ENCODE measurements around the gene JAG2.
"Not testable (repeated sequence)": the region's sequence is repeated elsewhere in the genome, so short reads cannot be mapped to it uniquely, and the experiment has no call there.

JAG2 gene

DNA sequence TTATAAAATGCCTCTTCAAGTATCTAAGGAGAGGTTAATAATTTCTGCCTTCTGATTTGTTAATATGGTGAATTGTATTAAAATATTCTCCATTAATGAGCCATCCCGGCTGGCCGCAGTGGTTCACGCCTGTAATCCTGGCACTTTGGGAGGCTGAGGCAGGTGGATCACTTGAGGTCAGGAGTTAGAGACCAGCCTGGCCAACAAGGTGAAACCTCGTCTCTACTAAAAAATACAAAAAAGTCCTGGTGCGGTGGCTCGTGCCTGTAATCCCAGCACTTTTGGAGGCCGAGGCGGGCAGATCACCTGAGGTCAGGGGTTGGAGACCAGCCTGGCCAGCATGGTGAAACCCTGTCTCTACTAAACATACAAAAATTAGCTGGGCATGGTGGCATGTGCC is 59.3 kb downstream of the JAG2 start:
- DNase-seq, result not testable (repeated sequence)

DNA sequence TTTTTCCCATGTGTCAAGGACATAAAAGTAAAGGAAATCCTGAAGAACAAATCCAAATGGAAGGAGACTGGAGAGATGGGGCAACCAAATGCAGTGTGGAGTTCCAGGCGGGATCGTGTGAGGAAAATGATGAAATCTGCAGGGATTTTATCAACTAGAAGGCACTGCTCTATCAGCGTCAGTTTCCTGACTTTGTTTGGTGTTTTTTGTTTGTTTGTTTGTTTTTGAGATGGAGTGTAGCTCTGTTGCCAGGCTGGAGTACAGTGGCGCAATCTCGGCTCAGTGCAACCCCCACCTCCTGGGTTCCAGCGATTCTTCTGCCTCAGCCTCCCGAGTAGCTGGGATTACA is 60.1 kb downstream of the JAG2 start:
- no peak for DNase-seq

DNA sequence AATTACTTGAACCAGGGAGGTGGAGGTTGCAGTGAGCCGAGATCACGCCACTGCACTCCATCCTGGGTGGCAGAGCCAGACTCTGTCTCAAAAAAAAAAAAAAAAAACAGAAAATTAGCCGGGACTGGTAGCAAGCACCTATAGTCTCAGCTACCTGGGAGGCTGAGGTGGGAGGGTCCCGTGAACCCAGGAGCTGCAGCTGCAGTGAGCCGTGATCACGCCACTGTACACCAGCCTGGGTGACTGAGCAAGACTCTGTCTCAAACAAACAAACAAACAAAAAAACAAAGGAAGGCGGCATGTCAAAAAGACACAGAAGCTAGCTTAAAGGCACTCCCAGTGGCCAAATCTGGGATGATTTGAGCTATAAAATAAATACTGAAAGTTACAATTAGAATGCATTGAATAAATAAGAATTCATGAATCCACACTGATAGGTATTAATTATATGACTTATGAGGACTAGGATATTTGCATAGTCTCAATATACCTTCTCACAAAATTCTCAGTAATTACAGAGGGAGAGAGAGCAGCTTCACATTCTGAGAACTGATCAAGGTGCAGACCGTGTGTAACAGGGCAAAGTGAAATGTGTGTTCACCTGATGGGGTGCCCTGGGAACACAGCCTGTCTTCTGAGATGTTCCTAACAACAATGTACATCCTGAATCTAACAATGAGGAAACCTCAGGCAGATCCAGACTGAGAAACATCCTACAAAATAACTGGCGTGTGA is 60.6 kb downstream of the JAG2 start:
- DNase-seq, result no peak

DNA sequence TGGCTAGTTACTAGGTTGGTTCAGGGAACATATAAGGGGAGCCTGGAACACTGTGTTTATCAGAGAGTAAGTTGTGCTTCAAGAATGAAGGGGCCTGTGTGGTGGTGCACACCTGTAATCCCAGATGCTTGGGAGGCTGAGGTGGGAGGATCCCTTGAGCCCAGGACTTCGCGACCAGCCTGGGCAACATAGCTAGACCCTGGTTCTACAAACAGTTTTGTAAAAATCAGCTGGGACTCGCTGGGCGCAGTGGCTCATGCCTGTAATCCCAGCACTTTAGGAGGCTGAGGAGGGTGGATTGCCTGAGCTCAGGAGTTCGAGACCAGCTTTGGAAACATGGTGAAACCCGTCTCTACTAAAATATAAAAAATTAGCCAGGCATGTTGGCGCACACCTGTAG is 61.2 kb downstream of the JAG2 start:
- no peak for DNase-seq

DNA sequence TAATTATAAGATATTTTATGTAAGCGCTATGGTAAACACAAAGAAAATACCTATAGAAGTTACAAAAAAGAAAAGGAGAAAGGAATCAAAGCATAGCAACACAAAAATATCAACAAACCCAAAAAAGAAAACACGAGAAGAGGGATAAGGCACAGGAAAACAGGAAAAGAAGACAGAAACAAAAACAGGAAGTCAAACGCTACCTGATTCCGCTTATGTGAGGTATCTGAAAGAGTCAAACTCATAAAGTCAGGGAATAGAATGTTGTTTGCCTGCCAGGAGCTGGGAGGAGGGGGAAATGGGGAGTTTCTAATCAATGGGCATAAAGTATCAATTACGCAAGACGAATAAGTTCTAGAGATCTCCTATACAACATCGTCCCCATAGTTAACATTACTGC is 63.4 kb downstream of the JAG2 start:
- DNase-seq, result no peak

DNA sequence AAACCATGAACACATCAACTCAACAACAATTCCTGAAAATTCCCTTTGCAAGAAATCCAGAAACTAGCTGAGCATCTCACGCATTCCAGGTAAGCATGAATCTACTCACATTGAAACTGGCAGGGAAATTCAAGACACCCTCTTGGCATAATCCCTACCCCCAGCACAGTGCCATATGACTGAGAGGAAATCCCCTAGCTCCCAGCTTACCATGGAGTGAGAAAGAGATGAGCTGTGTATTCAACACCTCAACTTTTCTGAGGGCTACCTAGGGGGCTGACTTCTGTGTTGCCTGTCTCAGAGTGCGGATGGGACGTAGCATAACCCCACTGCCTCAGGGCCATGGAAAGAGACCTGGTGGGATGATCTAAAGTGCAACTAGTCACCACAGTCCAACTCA is 65.7 kb downstream of the JAG2 start:
- no peak for DNase-seq

DNA sequence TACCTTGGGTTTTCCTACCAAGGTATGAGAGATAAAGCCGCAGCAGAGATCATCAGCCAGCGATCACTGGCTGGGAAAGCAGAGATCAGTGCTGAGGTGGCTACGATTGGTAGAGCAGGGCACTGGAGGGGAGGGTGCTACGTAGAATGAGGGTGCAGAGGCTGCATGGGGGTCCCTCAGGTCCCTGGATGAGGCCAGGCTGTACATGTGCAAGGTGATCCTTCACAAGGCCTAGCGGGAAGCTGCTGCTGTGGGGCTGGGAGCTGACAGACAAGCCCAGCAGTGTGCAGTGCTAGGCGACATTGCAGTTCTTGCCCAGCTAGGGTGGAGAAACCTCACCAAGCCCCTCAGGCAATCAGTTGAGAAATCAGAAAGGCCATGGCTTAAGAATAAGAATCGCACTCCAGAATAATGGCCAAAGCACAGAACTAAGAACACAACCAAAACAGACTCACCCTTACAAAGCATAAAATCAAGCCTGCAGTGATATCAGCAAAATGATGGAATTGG is 66.2 kb downstream of the JAG2 start:
- DNase-seq, result no peak

DNA sequence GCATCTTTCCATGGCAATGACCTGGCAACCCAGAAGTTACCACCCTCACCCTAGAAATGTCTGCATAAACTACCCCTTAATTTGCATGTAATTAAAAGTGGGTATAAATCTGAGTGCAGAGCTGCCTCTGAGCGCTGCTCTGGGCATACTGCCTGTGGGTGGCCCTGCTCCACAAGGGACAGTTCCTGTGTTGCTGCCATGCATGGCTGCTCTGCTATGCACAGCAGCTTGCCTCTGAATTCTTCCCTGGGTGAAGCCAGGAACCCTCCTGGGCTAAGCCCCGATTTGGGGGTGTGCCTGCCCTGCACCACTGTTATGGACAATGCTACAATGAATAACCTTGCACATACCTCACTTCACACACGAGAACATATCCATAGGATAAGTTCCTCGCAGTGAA is 67.7 kb downstream of the JAG2 start:
- DNase-seq, result no peak

DNA sequence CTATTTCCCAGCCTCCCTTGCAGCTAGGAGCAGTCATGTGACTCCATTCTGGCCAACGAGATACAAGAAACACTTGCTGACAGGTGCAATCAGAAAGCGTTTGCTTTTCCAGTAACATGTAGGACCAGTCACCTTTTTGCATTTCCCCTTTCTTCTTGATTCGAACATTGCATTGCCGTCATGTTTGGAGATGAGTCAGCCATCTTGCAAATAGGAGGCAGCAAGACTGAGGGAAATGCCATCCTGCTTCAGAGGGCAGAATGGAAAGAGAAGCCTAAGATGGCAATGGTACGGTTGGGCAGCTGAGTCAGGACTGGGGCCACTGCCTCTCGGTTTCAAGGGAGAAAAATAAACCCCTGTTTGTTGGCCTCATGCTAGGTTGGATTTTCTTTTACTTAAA is 68.8 kb downstream of the JAG2 start:
- DNase-seq, result no peak

DNA sequence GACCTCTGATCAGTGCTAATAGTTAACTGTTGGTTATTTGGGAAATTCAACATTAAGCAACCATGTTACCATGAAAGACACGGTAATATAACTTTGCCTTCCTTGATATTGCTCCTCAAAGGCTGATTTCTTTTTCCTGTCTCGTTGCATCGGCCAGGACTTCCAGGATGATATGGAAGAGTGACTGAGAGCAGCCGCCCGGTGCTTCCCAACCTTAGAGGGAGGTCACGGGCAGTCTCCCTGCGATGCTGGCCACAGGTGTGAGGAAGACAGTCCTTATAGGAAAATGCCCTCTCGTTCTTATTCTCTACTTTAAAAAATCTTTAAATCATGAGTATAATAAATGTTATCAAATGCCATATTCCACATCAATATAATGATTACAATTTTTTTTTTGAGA is 70.3 kb downstream of the JAG2 start:
- DNase-seq, result no peak

DNA sequence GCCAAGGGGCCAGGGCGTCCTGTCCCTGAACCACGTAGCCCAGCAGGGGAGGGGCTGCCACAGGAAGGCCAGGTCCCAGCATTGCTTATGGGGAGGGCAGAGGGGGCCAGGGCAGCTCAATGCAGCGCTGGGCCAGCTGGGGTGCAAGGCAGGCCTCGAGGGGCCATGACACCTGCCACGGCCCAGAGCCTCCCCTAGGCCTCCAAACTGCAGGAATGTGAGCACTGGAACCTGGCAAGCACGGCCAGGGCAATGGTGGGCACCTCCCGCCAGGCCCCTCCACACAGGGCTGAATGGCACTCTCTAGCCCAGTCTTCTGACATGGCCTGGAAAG is 70.8 kb downstream of the JAG2 start:
- no peak for DNase-seq

DNA sequence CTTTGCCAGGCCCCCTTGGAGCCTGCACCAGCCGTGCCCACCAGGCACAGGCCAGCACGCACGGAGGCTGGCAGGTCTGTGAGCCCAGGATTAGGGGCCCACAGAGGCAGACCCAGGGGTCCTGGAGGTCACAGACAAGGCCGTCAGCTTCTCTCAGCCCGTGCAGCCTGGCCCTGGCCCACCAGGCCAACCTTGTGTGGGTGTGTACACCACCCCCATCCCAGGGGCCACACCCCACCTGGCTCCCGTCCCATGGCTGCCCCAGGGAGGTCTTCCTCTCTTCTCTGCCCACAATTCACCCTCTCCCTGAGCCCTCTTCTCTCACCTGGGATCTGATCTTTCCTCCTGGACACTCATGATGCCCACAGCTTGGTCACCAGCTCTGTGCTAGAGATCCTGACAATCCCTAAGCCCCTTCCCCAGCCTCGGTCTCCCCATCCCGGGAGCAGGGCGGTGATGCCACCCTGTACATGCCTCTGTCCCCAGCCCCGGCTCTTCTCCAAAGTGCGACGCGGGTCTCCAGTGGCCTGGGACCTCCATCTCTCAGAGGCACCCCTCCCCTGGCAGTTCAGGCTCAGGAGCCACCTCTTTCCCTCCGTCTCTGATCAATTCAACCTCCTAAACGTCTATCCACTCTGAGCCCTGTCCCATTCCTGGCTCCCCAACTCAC is 72.2 kb downstream of the JAG2 start:
- DNase-seq, result no peak

DNA sequence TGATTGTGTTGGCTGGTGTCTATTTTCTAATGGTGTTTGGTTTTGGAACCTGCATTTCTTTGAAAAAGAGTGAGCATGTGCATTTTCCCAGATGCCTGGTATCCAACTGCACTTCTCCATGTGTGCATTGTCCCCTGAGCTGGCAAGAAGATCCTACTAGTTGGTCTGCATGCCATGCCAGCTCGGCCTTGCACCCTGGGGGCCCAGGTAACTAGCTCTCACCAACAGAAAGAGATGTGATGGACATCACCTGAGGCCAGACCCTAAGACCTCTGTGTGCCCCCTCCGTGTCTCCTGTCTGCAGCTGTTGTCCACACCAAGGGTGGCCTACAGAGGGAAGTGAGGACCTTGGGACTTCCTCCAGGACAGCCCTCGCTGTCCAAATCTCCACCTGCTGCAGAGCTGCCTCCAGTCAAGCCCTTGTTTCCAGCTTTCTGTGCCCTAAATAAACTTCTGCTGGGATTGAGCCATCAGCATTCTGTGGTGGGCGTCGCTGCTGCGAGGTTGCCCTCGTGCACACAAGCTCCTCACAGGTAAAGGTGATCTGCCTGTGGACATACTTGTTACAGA is 73.3 kb downstream of the JAG2 start:
- DNase-seq, result no peak

DNA sequence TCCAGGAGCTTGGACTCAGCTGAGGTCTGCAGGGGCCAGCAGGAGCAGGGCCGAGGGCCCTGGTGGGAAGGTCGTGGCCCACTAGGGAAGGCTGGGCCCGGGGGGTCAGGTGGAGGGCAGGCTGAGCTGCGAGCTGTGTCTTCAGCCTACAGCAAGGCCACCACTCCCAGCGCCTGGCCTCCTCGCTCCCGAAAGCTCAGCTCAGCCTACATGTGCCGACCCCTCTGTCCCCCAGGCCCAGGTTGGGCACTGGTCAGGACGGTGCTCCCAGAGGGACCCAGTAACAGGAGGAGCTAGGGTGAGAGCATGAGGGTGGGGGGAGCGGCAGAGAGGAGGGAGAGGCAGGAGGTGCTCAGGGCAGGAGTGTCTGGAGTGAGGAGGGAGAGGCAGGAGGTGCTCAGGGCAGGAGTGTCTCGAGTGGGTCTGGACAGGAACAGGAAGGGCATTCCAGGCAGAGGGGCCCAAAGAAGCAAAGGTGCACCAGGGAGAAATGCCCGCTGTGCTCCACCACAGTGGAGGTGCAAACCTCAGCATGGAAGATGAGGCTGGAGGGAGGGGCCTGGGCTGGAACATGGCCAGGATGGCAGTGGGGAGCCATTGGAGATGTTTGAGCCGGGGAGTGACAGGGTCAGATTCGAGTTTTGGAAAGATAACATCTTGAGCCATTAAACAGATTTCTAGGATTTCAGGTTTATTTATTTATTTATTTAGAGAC is 74.2 kb downstream of the JAG2 start:
- no peak for DNase-seq

DNA sequence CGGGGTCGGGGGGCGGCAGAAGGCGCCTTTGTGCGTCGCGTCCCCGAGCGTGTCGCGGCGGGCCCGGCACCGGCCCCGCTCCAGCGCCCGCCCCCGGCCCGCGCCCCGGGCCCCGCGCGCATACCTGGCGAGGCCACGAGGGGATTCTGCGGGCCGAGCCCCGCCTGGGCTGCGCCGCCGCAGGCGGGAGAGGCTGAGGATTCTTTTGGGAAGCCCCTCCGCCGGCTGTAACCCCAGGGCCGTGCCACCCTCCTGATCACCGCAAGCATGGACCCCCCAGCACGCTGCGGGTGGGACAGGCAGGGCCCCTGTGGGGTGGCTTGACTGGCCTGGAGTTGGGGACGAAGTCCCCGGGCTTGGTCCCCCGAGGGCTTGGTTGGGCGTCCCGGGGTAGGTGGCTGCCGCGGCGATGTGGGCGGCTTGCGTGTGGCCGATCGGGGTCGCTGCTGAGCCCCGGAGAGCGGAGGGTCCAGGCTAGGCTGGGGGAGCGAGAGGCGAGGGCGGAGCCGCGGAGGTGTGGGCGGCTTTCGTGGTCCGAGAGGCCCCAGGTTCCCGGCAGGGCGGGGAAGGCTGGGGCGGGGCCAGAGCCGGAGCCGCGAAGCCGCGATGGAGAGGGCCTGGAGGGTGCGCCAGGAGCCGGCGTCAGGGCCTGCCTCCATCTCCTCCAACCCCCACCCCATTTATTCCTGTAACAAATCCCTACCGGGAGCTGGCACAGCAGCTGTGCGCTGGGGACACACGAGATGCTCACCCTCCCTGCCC is 75.0 kb downstream of the JAG2 start:
- DNase-seq, result peak; percentile 37

DNA sequence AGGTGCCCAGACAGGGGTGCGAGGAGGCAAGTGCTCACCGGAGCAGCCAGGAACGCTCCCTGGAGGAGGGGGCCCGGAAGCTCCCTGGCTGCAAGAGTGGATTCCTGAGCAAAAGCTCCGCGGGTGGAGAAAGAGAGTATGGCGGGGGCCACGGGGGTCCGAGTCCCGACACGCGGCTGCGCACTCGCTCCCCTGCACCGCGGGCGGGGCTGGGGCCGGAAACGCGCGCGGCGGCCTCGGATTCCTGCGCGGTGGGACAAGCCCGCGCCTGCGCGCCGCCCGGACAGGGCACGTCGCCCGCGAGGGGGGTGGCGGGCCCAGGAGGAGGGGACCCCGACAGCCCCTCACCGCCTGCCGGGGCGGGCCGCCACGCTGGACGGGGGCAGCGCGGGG is 75.5 kb downstream of the JAG2 start:
- peak; percentile 63 for DNase-seq

DNA sequence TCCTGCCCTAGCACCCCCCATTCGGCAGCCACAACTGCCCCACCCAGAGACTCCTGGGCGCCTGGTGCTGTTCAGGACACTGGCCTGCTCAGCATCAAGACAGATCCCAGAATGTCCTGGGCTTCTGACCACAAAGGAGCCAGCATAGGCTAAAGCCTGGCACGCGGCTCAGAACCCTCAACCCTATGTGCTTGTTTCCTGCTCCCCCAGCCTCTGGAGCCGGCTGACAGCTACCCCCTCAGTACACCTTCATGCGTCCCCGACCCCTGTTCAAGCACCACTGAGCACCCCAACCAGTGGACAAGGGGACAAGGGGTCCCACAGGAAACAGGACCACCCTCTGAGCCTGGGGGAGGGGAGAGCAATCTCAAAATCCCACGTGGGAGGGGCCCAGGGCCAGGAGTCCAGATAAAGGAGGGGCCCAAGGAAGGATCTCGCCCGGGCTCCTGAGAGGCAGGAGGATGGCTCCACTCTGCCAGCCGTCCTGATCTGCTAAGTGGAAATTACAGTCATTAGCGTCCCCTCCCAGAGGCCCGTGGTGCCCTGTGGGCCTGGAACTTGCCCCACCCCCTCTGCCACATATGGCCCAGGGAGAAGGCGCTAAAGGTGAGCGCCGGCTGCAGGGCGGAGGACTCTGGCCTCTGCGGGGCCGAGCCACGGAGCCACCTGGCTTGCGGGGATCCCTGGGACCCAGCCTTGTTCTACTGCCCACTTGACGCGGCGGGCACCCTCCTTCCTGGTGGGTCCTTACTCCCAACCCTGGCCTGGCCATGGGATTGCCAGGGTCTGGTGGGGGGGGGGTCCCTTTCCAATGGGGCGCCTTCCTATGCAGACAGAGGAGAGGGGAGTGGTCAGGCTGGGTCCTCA is 76.2 kb downstream of the JAG2 start:
- DNase-seq, result no peak

DNA sequence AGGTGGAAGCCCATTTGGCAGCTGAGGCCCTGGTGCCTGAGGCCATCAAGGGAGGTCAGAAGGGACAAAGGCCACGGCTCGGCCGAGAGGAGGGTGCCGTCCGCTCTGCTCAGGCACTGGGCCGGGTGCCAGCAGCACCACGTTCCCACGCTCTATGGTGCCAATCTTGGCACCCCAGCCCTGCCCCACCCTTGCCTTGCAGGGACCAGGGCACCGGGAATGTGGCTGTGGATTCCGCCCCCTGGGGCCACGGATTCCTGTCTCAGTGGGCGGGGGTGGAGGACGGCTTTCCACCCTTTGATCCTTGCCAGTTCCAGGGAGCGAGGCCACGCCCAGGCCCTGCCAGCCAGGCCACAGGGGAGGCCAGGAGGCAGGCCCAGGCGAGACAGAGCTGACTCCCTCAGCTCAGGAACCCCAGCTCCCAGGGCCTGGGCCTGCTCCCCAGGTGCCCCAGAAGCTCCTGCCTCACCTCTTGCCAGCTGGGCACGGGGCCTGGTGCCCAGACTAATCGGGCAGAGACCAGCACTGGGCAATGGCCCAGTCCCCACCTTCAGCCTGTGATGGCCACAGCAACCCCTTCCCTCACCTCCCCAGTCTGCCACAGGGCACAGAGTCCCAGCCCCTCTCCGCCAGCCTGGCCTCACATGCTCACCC is 76.9 kb downstream of the JAG2 start:
- no peak for DNase-seq

DNA sequence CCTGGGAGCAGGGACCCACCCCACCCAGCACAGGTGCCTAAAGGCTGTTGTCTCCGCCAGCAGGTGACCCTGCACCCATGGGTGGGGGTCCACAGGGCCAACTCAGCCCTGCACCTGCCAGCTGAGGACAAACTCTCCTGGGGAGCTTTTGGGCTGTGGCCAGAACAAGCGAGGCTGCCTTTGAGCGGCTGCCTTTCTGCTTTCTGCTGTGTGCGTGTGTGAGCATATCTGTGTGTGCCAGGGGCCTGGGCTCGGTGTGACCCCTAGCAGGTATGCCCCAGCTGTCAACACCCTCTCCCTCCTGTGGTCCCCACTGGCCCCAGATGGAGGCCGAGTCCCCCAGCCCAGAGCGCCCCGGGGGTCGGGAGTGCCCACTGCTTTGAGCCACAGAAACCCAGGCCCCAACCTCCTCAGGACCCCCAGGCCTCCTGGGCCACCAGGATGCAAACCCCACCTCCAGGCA is 77.5 kb downstream of the JAG2 start:
- DNase-seq, result no peak
